Left ventricle myocardium inferior (tissue), 1 donor: Measurements from ENCODE around the gene LRGUK. TPM values are rescaled to one million over a fixed set of nuclear protein-coding genes. Genes with fewer than 3 reads are reported as not detected.
"Not testable (repeated sequence)": the region's sequence is repeated elsewhere in the genome, so short reads cannot be mapped to it uniquely, and the experiment has no call there.

Source experiments
- DNase-seq: peaks from one replicate; pipeline ENCODE4 v3.0.0-alpha.2; 2020
- H3K27ac ChIP-seq: fragments of 200-600 bp; replicated peaks from 2 replicates; pipeline ENCODE4 v1.8.0; 2021
- H3K27me3 ChIP-seq: fragments of 200-600 bp; 2 replicates; pipeline ENCODE4 v1.8.0; 2021; ENCODE audit warnings: low read depth
- H3K36me3 ChIP-seq: fragments of 200-600 bp; 2 replicates; pipeline ENCODE4 v1.8.0; 2021
- H3K4me1 ChIP-seq: fragments of 200-600 bp; 2 replicates; pipeline ENCODE4 v1.8.0; 2021
- H3K4me3 ChIP-seq: fragments of 200-600 bp; 2 replicates; pipeline ENCODE4 v1.8.0; 2021; ENCODE audit warnings: mild to moderate bottlenecking, moderate library complexity
- H3K9me3 ChIP-seq: fragments of 200-600 bp; replicated peaks from 2 replicates; pipeline ENCODE4 v1.8.0; 2021
- CTCF ChIP-seq: fragments of 200-600 bp; IDR thresholded peaks from 2 replicates; pipeline ENCODE4 v1.8.0; 2021; ENCODE audit warnings: antibody characterized with exemption, mild to moderate bottlenecking, borderline replicate concordance
- intact Hi-C: fragments of 100-400 bp; cut with micrococcal nuclease; formaldehyde crosslinking; loops from one replicate; pipeline ENCODE4 v1.11.0; 2022
- total RNA-seq: library from RNA; stranded (reverse); fragmentation: NEBNext Ultra II Directional; extraction: Animal tissue kit (Norgen Biotek cat#: 25700); gene quantifications from one replicate; pipeline ENCODE4 v1.2.1, GENCODE V29; 2021
- donor health status: DM: no; HTN: yes; CAD: no; lungs with severe emphysema.

Gene LRGUK
- total RNA-seq, 1 donor from 2014 or later, result 0.19 TPM

GRCh38 chr7:134293002-134293740 is 166.0 kb downstream of the LRGUK start:
- H3K36me3 ChIP-seq, result peaks cover 41% of the 10 kb centered on the region
- no peak overlapping the region for H3K27ac ChIP-seq
- H3K4me1 ChIP-seq, result no peaks in the 10 kb centered on the region
- DNase-seq, result no peak
- no peaks in the 10 kb centered on the region for H3K27me3 ChIP-seq
- H3K9me3 ChIP-seq, result no peaks in the 10 kb centered on the region
- intact Hi-C loops, result no loop called here
- H3K4me3 ChIP-seq, result no peak overlapping the region
- TF ChIP-seq CTCF, result no peak

GRCh38 chr7:134295982-134296381 is 168.8 kb downstream of the LRGUK start:
- DNase-seq, intact Hi-C loops: not testable (repeated sequence)
- H3K36me3 ChIP-seq, result peaks cover 63% of the 10 kb centered on the region

GRCh38 chr7:134297489-134297888 is 170.3 kb downstream of the LRGUK start:
- H3K27ac ChIP-seq, result no peak overlapping the region
- no peaks in the 10 kb centered on the region for H3K4me1 ChIP-seq
- H3K36me3 ChIP-seq, result peaks cover 71% of the 10 kb centered on the region
- H3K4me3 ChIP-seq, result no peak overlapping the region
- no peak for TF ChIP-seq CTCF
- intact Hi-C loops, result no loop called here
- no peak for DNase-seq
- no peaks in the 10 kb centered on the region for H3K9me3 ChIP-seq
- H3K27me3 ChIP-seq, result no peaks in the 10 kb centered on the region

More at GRCh38 chr7:134295982-134296381, 168.8 kb downstream of the LRGUK start:
- H3K9me3 ChIP-seq, H3K4me1 ChIP-seq, H3K27ac ChIP-seq, H3K4me3 ChIP-seq, H3K27me3 ChIP-seq: not testable (repeated sequence)

GRCh38 chr7:134298902-134299683 is 172.0 kb downstream of the LRGUK start:
- intact Hi-C loops, result no loop called here
- no peak overlapping the region for H3K27ac ChIP-seq
- H3K27me3 ChIP-seq, result no peaks in the 10 kb centered on the region
- peaks cover 70% of the 10 kb centered on the region for H3K36me3 ChIP-seq
- H3K4me3 ChIP-seq, result no peak overlapping the region
- no peaks in the 10 kb centered on the region for H3K9me3 ChIP-seq
- peak; percentile 28 for DNase-seq
- no peak for TF ChIP-seq CTCF
- no peaks in the 10 kb centered on the region for H3K4me1 ChIP-seq

- no peak overlapping the region for H3K27ac ChIP-seq
- no peak for TF ChIP-seq CTCF
- no peaks in the 10 kb centered on the region for H3K4me1 ChIP-seq
Measured at GRCh38 chr7:134300988-134301387, 173.8 kb downstream of the LRGUK start.

GRCh38 chr7:134301592-134301991 is 174.5 kb downstream of the LRGUK start:
- H3K27me3 ChIP-seq, result no peaks in the 10 kb centered on the region
- no peaks in the 10 kb centered on the region for H3K4me1 ChIP-seq
- H3K4me3 ChIP-seq, result no peak overlapping the region
- no peak for TF ChIP-seq CTCF
- no peak overlapping the region for H3K27ac ChIP-seq
- H3K9me3 ChIP-seq, result no peaks in the 10 kb centered on the region
- H3K36me3 ChIP-seq, result peaks cover 62% of the 10 kb centered on the region
- intact Hi-C loops, result no loop called here
- DNase-seq, result no peak

More at GRCh38 chr7:134300988-134301387, 173.8 kb downstream of the LRGUK start:
- no peaks in the 10 kb centered on the region for H3K9me3 ChIP-seq
- DNase-seq, result no peak
- peaks cover 62% of the 10 kb centered on the region for H3K36me3 ChIP-seq
- intact Hi-C loops, result no loop called here
- H3K27me3 ChIP-seq, result no peaks in the 10 kb centered on the region
- no peak overlapping the region for H3K4me3 ChIP-seq
